HepG2 (cell line): ENCODE data around the gene EPHA2. TPM values are rescaled to one million over a fixed set of nuclear protein-coding genes. Genes with fewer than 3 reads are reported as not detected.

Source experiments
- CBX1 ChIP-seq: IDR thresholded peaks from one replicate; pipeline ENCODE4 v1.6.1; 2016; ENCODE audit warnings: antibody characterized with exemption, low read depth
- ELF4 ChIP-seq: sonication (generic); formaldehyde crosslinking; IDR thresholded peaks from 2 replicates; pipeline ENCODE4 v1.5.0; 2020; ENCODE audit warnings: missing genetic modification reagents, mild to moderate bottlenecking, moderate library complexity, borderline replicate concordance
- HOXA5 ChIP-seq: sonication (generic); formaldehyde crosslinking; IDR thresholded peaks from 2 replicates; pipeline ENCODE4 v1.4.0; 2020; ENCODE audit warnings: missing genetic modification reagents
- KLF6 ChIP-seq: IDR thresholded peaks from 2 replicates; pipeline ENCODE4 v1.8.0; 2016; ENCODE audit warnings: missing biosample characterization, missing genetic modification reagents
- MED8 ChIP-seq: sonication (generic); formaldehyde crosslinking; IDR thresholded peaks from 2 replicates; pipeline ENCODE4 v1.8.1; 2023; ENCODE audit warnings: mild to moderate bottlenecking, missing genetic modification reagents; ENCODE audit not compliant: insufficient replicate concordance
- NFIC ChIP-seq: IDR thresholded peaks from 2 replicates; pipeline ENCODE4 v1.6.1; 2012; ENCODE audit warnings: mild to moderate bottlenecking, low read length, inconsistent platforms
- PHF20 ChIP-seq: sonication (generic); formaldehyde crosslinking; IDR thresholded peaks from 2 replicates; pipeline ENCODE4 v1.5.0; 2020; ENCODE audit warnings: mild to moderate bottlenecking, missing genetic modification reagents
- PHF8 ChIP-seq: sonication (generic); formaldehyde crosslinking; IDR thresholded peaks from 2 replicates; pipeline ENCODE4 v1.5.0; 2020; ENCODE audit warnings: missing genetic modification reagents
- TSC22D2 ChIP-seq: sonication (generic); formaldehyde crosslinking; IDR thresholded peaks from 2 replicates; pipeline ENCODE4 v1.5.1; 2020; ENCODE audit warnings: missing genetic modification reagents, mild to moderate bottlenecking, borderline replicate concordance
- ZMAT3 ChIP-seq: sonication (generic); formaldehyde crosslinking; conservative IDR thresholded peaks from 2 replicates; pipeline ENCODE4 v1.7.0; 2021; ENCODE audit warnings: missing genetic modification reagents
- ZNF577 ChIP-seq: sonication (generic); formaldehyde crosslinking; IDR thresholded peaks from 2 replicates; pipeline ENCODE4 v1.4.0; 2020; ENCODE audit warnings: mild to moderate bottlenecking, low read depth, missing genetic modification reagents, borderline replicate concordance
- ZNF740 ChIP-seq: sonication (generic); formaldehyde crosslinking; IDR thresholded peaks from 2 replicates; pipeline ENCODE4 v1.4.0; 2020; ENCODE audit warnings: missing genetic modification reagents
- ZSCAN12 ChIP-seq: sonication (generic); formaldehyde crosslinking; IDR thresholded peaks from 2 replicates; pipeline ENCODE4 v1.9.0; 2021; ENCODE audit warnings: mild to moderate bottlenecking, missing genetic modification reagents
- ZSCAN9 ChIP-seq: IDR thresholded peaks from 2 replicates; pipeline ENCODE4 v1.6.1; 2016; ENCODE audit warnings: borderline replicate concordance
- polyA plus RNA-seq, 8 experiments: library from polyadenylated mRNA; depleted of rRNA in 3 of 8; stranded (reverse) in 7 of 8; unstranded in 1 of 8; fragments of >200 nt; fragmentation: Illumina TruSeq in 4 of 8; extraction: Trizol in 4 of 8; gene quantifications; 2 replicates each; pipeline versions ENCODE4 v1.2.1 to v1.2.3, GENCODE V29; 2011 to 2016; ENCODE audit warnings: low read depth in 4 of 8, missing spikeins in 1 of 8, mixed read lengths in 1 of 8; ENCODE audit not compliant: insufficient read depth in 1 of 8
- total RNA-seq, 5 experiments: library from RNA; depleted of rRNA; stranded (reverse); fragments of >200 nt; fragmentation: Illumina TruSeq; extraction: Trizol; gene quantifications; 2 replicates each; pipeline ENCODE4 v1.2.3, GENCODE V29; 2016; ENCODE audit warnings: low read depth in 1 of 5
- TF ChIP-seq, protein P1 (sequence below), 2 experiments: fragments of 450-650 bp in 1 of 2; sonication (generic) in 1 of 2; formaldehyde crosslinking in 1 of 2; IDR thresholded peaks; 2 replicates each; pipeline versions ENCODE4 v1.6.1 to v1.8.0; 2016 to 2022; ENCODE audit warnings: antibody characterized with exemption in 1 of 2, mild to moderate bottlenecking in 1 of 2, missing genetic modification reagents in 1 of 2
- TF ChIP-seq, protein P2 (sequence below): IDR thresholded peaks from 2 replicates; pipeline ENCODE4 v1.6.1; 2016; ENCODE audit warnings: mild to moderate bottlenecking
- TF ChIP-seq, protein P3 (sequence below): sonication (generic); formaldehyde crosslinking; IDR thresholded peaks from 2 replicates; pipeline ENCODE4 v1.8.0; 2022; ENCODE audit warnings: missing genetic modification reagents, mild to moderate bottlenecking, inconsistent platforms, borderline replicate concordance

Gene EPHA2
- total and polyA plus RNA-seq, 2 of the 13 experiments (the other 11 are each of a cell fraction or from before 2014, with no cell fraction given): 33.6 to 53.6 TPM

DNA sequence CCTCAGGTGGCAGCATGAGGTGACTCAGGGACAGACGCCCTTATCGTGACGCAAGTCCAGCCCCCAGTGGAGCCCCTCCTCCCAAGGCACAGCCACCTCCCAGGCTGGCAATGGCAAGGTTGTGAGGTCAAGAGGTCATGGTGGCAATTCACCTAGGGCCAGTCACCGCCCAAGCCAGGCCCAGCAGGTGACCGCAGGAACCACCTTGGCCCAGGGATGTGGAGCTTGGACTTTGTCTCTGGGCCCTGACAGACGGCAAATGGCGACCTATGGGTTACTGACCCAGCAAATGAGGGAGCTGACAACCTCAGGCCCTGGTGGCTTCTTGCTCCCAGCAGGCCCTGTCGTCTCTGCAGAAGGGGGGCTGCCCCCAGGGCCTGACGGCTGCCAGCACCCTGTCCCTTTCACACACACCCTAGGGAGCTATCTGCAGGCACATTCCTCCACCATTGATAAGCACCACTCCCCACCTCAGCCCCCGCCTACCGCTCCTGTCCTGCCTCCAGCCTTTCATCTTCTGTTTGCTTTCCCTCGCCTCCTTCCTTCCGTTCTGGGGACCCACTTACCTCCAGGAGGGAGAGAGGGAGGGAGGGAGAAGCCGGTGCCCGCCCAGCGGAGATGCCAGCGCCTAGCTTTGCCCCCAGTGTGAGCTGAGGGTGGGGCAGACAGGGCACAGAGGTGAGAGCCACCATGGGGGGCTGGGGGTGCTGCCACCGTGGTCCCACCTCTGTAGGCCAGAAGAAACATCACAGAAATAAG is 12.1 kb downstream of the EPHA2 start (continued):
- TF ChIP-seq, protein P1, sequence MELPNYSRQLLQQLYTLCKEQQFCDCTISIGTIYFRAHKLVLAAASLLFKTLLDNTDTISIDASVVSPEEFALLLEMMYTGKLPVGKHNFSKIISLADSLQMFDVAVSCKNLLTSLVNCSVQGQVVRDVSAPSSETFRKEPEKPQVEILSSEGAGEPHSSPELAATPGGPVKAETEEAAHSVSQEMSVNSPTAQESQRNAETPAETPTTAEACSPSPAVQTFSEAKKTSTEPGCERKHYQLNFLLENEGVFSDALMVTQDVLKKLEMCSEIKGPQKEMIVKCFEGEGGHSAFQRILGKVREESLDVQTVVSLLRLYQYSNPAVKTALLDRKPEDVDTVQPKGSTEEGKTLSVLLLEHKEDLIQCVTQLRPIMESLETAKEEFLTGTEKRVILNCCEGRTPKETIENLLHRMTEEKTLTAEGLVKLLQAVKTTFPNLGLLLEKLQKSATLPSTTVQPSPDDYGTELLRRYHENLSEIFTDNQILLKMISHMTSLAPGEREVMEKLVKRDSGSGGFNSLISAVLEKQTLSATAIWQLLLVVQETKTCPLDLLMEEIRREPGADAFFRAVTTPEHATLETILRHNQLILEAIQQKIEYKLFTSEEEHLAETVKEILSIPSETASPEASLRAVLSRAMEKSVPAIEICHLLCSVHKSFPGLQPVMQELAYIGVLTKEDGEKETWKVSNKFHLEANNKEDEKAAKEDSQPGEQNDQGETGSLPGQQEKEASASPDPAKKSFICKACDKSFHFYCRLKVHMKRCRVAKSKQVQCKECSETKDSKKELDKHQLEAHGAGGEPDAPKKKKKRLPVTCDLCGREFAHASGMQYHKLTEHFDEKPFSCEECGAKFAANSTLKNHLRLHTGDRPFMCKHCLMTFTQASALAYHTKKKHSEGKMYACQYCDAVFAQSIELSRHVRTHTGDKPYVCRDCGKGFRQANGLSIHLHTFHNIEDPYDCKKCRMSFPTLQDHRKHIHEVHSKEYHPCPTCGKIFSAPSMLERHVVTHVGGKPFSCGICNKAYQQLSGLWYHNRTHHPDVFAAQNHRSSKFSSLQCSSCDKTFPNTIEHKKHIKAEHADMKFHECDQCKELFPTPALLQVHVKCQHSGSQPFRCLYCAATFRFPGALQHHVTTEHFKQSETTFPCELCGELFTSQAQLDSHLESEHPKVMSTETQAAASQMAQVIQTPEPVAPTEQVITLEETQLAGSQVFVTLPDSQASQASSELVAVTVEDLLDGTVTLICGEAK (IDR thresholded peaks at IDR 0.05): no peak
- TF ChIP-seq, protein P1 (CRISPR knock-in tag; IDR thresholded peaks at IDR 0.05): no peak
- TF ChIP-seq, protein P2, sequence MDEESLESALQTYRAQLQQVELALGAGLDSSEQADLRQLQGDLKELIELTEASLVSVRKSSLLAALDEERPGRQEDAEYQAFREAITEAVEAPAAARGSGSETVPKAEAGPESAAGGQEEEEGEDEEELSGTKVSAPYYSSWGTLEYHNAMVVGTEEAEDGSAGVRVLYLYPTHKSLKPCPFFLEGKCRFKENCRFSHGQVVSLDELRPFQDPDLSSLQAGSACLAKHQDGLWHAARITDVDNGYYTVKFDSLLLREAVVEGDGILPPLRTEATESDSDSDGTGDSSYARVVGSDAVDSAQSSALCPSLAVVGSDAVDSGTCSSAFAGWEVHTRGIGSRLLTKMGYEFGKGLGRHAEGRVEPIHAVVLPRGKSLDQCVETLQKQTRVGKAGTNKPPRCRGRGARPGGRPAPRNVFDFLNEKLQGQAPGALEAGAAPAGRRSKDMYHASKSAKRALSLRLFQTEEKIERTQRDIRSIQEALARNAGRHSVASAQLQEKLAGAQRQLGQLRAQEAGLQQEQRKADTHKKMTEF (CRISPR knock-in tag): peak; percentile 90
- TF ChIP-seq ZSCAN12 (CRISPR knock-in tag): no peak
- peak; percentile 81 for TF ChIP-seq MED8 (CRISPR knock-in tag)
- TF ChIP-seq ZSCAN9 (CRISPR knock-in tag): peak; percentile 54; the same call in 1 of the 2 replicates
- no peak for TF ChIP-seq PHF8
- no peak for TF ChIP-seq ZNF577 (CRISPR knock-in tag)
- TF ChIP-seq NFIC: peak; percentile 31; the same call in 1 of the 2 replicates
- no peak; the same call in 1 of the 2 replicates for TF ChIP-seq PHF20 (CRISPR knock-in tag)
- peak; percentile 79; the same call in 1 of the 2 replicates for TF ChIP-seq HOXA5
- no peak for TF ChIP-seq KLF6 (CRISPR knock-in tag)
- peak; percentile 49 for TF ChIP-seq CBX1
- no peak; the same call in 1 of the 2 replicates for TF ChIP-seq ZNF740 (CRISPR knock-in tag)
- TF ChIP-seq ELF4 (CRISPR knock-in tag): no peak
- TF ChIP-seq ZMAT3 (CRISPR knock-in tag): peak; percentile 75; the same call in 1 of the 2 replicates
- TF ChIP-seq, protein P3, sequence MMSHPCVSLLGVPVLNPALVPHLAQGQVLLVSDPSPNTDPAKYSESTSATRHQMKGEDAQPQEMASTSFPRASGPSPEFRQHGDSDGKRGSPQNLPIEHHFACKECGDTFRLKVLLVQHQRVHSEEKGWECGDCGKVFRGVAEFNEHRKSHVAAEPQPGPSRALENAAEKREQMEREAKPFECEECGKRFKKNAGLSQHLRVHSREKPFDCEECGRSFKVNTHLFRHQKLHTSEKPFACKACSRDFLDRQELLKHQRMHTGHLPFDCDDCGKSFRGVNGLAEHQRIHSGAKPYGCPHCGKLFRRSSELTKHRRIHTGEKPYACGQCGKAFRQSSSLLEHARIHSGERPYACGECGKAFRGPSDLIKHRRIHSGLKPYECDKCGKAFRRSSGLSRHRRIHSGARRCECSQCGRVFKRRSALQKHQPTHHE: peak; percentile 40; the same call in 1 of the 2 replicates
- 0 out of 2 replicates have a peak, but pooled peaks have one; percentile 46 for TF ChIP-seq TSC22D2 (CRISPR knock-in tag)
